Thymus (tissue), 11 donors: ENCODE results near the gene ARFGAP3. TPM values are rescaled to one million over a fixed set of nuclear protein-coding genes. Genes with fewer than 3 reads are reported as not detected.

ENCODE experiments used
- DNase-seq, 9 donors: peaks; one replicate each; pipeline ENCODE4 v3.0.0-alpha.2; 2013; ENCODE audit warnings: low spot score in 9 of 9, low read depth in 6 of 9, missing footprints in 1 of 9
- H3K27ac ChIP-seq, 2 donors: one replicate each; pipeline ENCODE4 v1.5.1; 2013; ENCODE audit warnings: control low read depth in 1 of 2, low read depth in 1 of 2, low read length in 1 of 2, mild to moderate bottlenecking in 1 of 2, moderate library complexity in 1 of 2
- H3K27me3 ChIP-seq, 2 donors: one replicate each; pipeline ENCODE4 v1.5.1; 2013; ENCODE audit warnings: low read length in 1 of 2; ENCODE audit not compliant: control insufficient read depth in 2 of 2, insufficient read depth in 1 of 2
- H3K36me3 ChIP-seq, 2 donors: one replicate each; pipeline ENCODE4 v1.5.1; 2013; ENCODE audit warnings: low read length in 1 of 2, mild to moderate bottlenecking in 1 of 2, moderate library complexity in 1 of 2; ENCODE audit not compliant: control insufficient read depth in 2 of 2, insufficient read depth in 2 of 2
- H3K4me1 ChIP-seq, 2 donors: one replicate each; pipeline ENCODE4 v1.5.1; 2013; ENCODE audit warnings: low read length in 2 of 2; ENCODE audit not compliant: control insufficient read depth in 2 of 2, insufficient read depth in 2 of 2
- H3K4me3 ChIP-seq, 2 donors: one replicate each; pipeline ENCODE4 v1.5.1; 2013; ENCODE audit warnings: low read length in 2 of 2, control low read depth in 1 of 2, mild to moderate bottlenecking in 1 of 2
- H3K9me3 ChIP-seq, 2 donors: one replicate each; pipeline ENCODE4 v1.5.1; 2013; ENCODE audit warnings: low read length in 1 of 2, mild to moderate bottlenecking in 1 of 2; ENCODE audit not compliant: control insufficient read depth in 2 of 2, insufficient read depth in 1 of 2
- WGBS: extraction: QIAGEN DNeasy Blood & Tissue Kit; methylation state at CpG from one replicate; pipeline ENCODE4 v1.1.7; 2013; 5-methylcytosine and 5-hydroxymethylcytosine counted together
- polyA plus RNA-seq: library from polyadenylated mRNA; stranded (reverse); fragments of 200-250 nt; gene quantifications from one replicate; pipeline ENCODE4 v1.2.3, GENCODE V29; 2013
- total RNA-seq: library from RNA; stranded (reverse); fragments of 120-200 nt; gene quantifications from one replicate; pipeline ENCODE4 v1.2.4, GENCODE V29; 2013
- donor health status: healthy.

ARFGAP3 gene
- total and polyA plus RNA-seq, 2 donors: 29.9 to 40.0 TPM

GRCh38 chr22:42773167-42773566 is 83.9 kb downstream of the ARFGAP3 start:
- H3K27ac ChIP-seq: no peak overlapping the region
- peaks cover 0 to 13% of the 10 kb centered on the region in 2 donors for H3K4me1 ChIP-seq
- H3K36me3 ChIP-seq: no peaks in the 10 kb centered on the region
- H3K4me3 ChIP-seq: no peak overlapping the region
- DNase-seq: no peak
- H3K27me3 ChIP-seq: peaks cover 0 to 2% of the 10 kb centered on the region in 2 donors
- no peaks in the 10 kb centered on the region for H3K9me3 ChIP-seq
- WGBS: 55% methylated on average over 14 of the region's 14 CpGs

DNA sequence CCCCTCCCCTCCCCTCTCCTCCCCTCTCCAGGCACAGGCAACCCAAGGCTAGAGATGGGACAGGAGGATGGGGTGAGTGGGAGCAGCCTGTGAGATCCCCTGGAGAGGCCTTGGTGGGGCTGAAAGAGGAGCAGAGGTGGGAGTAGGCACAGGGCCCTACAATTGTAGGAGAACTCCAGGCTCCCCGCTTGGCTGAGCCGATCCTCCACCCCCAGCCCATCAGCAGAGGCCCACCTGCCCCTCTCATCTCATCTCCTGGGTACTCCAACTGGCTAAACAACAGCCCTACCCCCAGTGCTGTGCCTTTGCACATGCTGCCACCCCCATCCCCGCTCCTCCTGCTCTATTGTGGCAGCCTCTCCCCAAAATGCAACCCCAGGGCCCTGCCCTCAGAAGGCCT is 84.4 kb downstream of the ARFGAP3 start:
- DNase-seq: no peak
- H3K36me3 ChIP-seq: no peaks in the 10 kb centered on the region
- peaks cover 0 to 16% of the 10 kb centered on the region in 2 donors for H3K4me1 ChIP-seq
- no peaks in the 10 kb centered on the region for H3K9me3 ChIP-seq
- no peak overlapping the region for H3K27ac ChIP-seq
- 96% methylated on average over 3 of the region's 3 CpGs for WGBS
- peaks cover 0 to 2% of the 10 kb centered on the region in 2 donors for H3K27me3 ChIP-seq
- no peak overlapping the region for H3K4me3 ChIP-seq

- Histone ChIP-seq H3K4me3 (no peak overlapping the region), H3K4me1 (peaks cover 0 to 16% of the 10 kb centered on the region in 2 donors), H3K27me3 (peaks cover 0 to 2% of the 10 kb centered on the region in 2 donors), H3K9me3 (no peaks in the 10 kb centered on the region), H3K36me3 (no peaks in the 10 kb centered on the region), H3K27ac (no peak overlapping the region)
- WGBS: 97% methylated on average over 15 of the region's 15 CpGs
- no peak for DNase-seq
These were observed 86.0 kb downstream of the ARFGAP3 start for GRCh38 chr22:42770941-42771647.

- Histone ChIP-seq H3K9me3 (no peaks in the 10 kb centered on the region), H3K4me1 (peaks cover 0 to 16% of the 10 kb centered on the region in 2 donors), H3K4me3 (no peak overlapping the region), H3K27ac (no peak overlapping the region), H3K36me3 (no peaks in the 10 kb centered on the region), H3K27me3 (peaks cover 0 to 2% of the 10 kb centered on the region in 2 donors)
- DNase-seq: no peak
- 97% methylated on average over 4 of the region's 4 CpGs for whole genome bisulfite sequencing
These were observed 86.7 kb downstream of the ARFGAP3 start for GRCh38 chr22:42770448-42770726.

DNA sequence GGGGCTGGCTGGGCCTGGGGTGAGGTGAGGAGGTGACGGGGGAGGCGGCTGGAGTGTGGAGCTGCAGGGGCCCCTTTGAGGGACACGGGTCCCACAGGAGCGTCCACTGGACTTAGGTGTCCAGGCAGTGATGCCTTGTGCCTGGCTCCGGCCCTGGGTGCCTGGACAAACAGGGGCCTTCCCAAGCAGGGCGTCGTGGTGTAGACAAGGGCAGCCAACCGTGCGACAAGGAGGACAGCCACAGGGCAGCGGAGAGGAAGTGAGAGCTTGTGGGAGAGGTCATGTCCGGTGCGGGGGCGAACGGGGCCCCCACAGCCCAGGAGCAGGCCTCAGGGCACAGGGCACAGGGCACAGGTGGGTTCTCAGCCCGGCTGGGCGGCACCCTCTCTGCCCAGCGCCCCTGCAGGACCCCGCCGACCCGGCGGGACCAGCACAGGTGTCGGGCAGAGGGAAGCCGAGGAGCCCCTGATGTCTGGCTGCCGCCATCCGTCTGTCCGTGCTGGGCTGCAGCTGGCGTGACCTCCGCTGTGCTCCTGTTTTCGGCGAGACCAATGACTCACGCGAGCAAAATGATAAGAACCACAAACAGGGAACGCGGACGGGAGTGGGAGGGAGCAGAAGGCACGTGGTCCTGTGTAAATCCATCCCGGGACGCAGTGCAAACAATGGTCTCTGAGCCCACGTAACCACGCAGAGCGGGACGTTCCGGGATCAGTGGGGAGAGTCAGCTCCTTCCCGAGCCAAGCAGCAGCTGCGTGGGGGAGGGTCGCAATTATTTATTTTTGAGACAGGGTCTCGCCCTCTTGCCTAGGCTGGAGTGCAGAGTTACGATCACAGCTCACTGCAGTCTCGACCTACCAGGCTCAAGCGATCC is 87.3 kb downstream of the ARFGAP3 start:
- peaks cover 0 to 2% of the 10 kb centered on the region in 2 donors for H3K27me3 ChIP-seq
- no peaks in the 10 kb centered on the region for H3K9me3 ChIP-seq
- peaks cover 0 to 16% of the 10 kb centered on the region in 2 donors for H3K4me1 ChIP-seq
- no peak overlapping the region for H3K27ac ChIP-seq
- no peaks in the 10 kb centered on the region for H3K36me3 ChIP-seq
- DNase-seq: no peak
- WGBS: 83% methylated on average over 50 of the region's 50 CpGs
- no peak overlapping the region for H3K4me3 ChIP-seq

GRCh38 chr22:42769238-42769573 is 87.9 kb downstream of the ARFGAP3 start:
- Histone ChIP-seq H3K27me3 (peaks cover 0 to 2% of the 10 kb centered on the region in 2 donors), H3K27ac (no peak overlapping the region), H3K4me3 (no peak overlapping the region), H3K4me1 (peaks cover 0 to 16% of the 10 kb centered on the region in 2 donors), H3K36me3 (no peaks in the 10 kb centered on the region), H3K9me3 (no peaks in the 10 kb centered on the region)
- no peak for DNase-seq
- 96% methylated on average over 11 of the region's 11 CpGs for WGBS

DNA sequence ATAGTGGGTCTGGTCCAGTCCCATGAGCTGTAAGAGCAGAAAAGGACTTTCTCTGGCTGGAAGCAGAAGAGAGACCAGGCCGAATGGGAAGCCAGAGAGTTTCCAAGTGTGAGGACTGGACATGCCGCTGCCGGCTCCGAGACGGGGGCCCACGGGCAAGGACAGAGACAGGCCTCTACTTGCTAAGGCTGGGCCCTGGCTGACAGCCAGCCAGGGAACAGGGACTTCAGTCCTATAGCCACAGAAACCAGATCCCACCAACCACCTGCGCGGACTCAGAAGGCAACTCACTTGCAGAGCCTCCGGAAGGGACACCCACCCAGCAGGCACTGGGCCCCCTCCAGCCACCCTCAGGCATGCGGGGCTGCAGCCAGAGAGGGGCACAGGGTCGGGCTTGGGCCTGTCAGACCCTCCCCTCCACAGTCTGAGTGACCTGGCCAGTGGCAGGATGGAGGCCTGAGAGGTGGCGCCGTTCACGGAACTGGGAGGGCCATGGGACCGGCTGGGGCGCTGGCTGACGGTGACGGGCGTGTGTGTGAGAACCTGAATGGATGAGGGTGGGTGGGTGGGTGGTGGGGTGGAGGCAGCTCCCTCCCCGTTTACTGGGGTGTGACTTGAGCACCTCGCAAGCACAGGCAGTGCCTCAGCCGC is 88.6 kb downstream of the ARFGAP3 start:
- peak in 1 of 9 donors; percentile 12 for DNase-seq
- Histone ChIP-seq H3K9me3 (no peaks in the 10 kb centered on the region), H3K36me3 (no peaks in the 10 kb centered on the region), H3K4me3 (no peak overlapping the region), H3K4me1 (peaks cover 0 to 16% of the 10 kb centered on the region in 2 donors), H3K27me3 (peaks cover 0 to 2% of the 10 kb centered on the region in 2 donors), H3K27ac (no peak overlapping the region)
- 90% methylated on average over 22 of the region's 22 CpGs for WGBS

- H3K4me3 ChIP-seq: no peak overlapping the region
- WGBS: 47% methylated on average over 8 of the region's 8 CpGs
- H3K36me3 ChIP-seq: no peaks in the 10 kb centered on the region
- H3K27ac ChIP-seq: no peak overlapping the region
- peaks cover 0 to 2% of the 10 kb centered on the region in 2 donors for H3K27me3 ChIP-seq
- peaks cover 0 to 9% of the 10 kb centered on the region in 2 donors for H3K4me1 ChIP-seq
- H3K9me3 ChIP-seq: no peaks in the 10 kb centered on the region
- DNase-seq: no peak
These were observed 90.2 kb downstream of the ARFGAP3 start for GRCh38 chr22:42766860-42767259.

GRCh38 chr22:42764895-42765363 is 92.1 kb downstream of the ARFGAP3 start:
- Histone ChIP-seq H3K27ac (no peak overlapping the region), H3K36me3 (no peaks in the 10 kb centered on the region), H3K9me3 (no peaks in the 10 kb centered on the region), H3K27me3 (peaks cover 0 to 2% of the 10 kb centered on the region in 2 donors), H3K4me3 (no peak overlapping the region), H3K4me1 (peaks cover 0 to 8% of the 10 kb centered on the region in 2 donors)
- no peak for DNase-seq
- 85% methylated on average over 11 of the region's 11 CpGs for WGBS
